HS-5 (cell line): ENCODE data around the gene CPA1.

Source experiments
- DNase-seq: peaks from one replicate; pipeline ENCODE4 v3.0.0-alpha.2; 2012; ENCODE audit warnings: low read depth

CPA1 gene

DNA sequence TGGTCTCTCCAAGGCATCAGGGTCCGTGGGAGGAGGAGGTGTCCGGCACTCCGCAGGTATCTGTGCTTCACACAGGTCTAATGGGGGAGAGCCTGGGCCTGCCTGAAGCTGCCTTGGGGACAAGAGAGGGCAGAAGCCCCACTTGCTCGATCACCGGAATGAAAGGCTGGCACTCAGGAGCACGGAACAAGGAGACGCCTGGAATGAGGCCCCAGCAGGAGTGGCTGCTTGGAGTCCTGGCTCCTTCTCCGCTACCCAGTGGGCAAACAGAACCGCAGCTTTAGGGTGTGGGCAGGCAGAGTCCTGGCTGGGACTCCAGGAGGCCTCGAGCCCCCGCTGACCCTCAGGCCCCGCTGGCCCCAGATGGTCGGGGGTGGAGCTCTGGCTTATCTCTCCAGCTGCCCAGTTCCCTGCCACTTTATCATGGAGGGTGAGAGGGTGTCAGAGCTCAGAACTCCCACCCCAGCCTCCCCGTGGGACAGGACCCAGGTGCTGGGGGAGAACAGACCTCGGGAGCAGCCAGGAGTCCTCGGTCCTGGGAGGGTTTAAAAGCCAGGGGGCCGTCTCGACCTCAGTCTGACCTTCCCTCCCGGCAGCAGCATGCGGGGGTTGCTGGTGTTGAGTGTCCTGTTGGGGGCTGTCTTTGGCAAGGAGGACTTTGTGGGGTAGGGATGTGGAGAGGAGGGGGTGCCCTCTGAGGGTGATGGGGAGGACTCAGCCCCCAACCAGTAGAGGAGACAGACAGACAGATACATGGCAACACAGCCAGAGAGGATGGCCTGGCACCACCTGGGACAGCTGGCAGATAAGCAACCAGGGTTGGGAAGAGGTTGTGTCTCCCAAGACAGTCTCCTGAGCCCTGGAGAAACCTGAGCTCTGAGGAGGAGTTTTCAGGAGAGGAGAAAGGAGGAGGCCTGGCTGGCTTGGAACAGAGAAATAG lies at the start of gene CPA1:
Gene CPA1, plus strand, starts transcription at position 574 of the 940 bp plus-strand sequence. Its CDS starts 27 bp downstream, at position 601.
- no peak for DNase-seq

DNA sequence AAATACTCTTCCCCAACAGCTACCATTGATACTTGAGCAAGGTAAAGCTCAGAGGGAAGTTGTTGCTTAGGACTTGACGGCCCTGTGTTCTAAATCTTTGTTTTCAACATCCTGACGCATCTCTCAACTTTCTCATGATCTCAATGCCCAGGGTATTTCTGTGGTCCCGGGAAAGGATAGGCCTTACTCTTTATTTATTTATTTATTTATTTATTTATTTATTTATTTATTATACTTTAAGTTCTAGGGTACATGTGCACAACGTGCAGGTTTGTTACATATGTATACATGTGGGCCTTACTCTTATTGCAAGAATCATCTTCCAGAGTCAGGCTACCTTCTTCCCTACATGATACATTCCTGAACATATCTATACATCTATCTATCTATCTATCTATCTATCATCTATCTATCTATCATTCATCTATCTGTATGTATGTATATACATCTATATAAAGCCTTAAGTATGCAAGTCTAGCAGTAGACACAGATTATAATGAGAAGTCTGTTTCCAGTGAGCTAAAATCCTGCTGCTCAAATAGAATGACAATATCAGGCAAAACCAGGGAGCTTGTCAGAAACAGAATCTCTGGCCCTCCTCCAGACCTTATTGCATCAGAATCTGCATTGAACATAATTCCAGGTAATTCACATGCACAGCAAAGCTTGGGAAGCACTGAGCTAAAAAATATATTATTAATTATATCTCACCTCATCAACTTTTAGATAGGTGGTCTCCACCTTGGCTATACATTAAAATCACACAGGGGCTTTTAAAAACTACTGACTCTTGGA lies 47.8 kb upstream of the CPA1 start:
- no peak for DNase-seq

DNA sequence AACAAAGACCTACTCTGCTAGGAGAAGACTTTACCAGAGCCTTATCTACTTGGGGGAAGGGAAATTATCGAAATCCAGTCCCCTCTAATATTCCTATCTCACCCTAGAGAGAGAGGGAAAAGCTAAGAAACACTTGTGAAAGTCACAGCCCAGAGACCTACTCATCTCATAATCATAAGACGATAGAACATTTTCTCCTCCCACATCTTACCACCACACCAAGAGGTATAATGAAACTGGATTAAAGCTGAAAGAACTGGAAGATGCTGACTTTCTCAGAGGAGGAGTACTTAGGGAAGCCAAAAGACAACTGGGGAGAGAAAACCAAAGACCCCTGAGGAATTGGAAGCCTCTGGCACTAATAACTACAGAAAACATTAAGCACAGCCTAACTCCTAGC lies 46.5 kb upstream of the CPA1 start:
- DNase-seq, result no peak

DNA sequence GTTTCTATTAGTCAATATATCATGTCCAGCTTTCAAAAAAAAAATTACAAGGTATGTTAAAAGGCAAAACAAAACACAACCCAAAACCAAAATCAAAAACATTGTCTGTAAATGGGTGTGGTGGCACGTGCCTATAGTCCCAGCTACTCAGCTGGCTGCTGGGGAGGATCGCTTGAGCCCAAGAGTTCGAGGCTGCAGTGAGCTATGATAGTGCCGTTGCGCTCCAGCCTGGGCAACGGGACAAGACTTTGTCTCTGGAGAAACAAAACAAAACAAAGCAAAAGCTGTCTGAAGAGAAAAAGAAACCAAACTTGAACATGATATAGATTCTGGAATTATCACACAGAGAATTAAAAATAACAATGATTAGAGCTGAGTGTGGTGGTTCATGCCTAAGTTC lies 46.0 kb upstream of the CPA1 start:
- DNase-seq, result no peak

DNA sequence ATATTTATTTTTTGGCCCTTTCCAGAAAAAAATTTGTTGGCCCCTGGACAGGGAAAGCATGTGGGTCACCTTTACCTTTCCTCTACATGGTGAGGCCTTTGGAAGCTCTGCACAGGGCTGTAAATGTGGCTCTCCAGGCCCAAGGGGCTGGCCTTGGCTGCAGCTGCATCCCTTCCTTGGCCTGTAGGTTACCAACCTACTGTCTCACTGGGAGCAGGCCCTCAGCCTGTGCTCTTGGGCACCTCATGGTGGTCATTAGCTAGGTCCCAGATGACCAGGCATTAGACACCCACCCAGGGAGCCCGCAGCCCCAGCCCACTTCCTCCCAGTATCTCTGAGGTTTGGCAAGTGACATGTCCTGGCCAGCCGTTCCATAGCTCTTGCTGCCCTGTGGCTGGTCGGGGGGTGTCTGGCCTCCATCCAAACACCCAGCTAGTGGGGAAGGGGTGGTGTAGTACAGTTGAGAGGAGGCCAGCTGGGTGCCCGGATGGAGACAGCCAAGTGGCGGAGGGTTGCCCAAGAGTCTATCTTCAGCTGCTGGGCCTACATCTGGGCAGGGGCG lies 42.8 kb upstream of the CPA1 start:
- no peak for DNase-seq

DNA sequence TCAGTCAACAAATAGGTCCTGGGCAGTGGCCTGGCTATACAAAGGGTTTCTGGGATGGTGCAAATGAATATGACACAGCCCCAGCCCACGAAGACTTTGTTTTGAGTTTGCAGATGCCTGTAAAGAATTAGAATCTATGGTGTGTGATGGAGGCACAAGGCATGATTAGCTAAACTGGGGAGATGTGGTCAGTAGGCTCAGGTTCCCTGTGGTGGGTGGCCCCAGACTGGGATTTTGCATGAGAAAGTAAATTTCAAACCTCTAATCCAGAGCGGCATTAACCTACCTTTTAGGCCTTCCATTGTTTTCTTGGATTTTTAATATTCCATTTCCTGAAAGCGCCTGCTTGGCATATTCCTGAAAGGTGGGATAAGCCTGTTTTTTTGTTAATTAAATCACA lies 42.1 kb upstream of the CPA1 start:
- DNase-seq, result no peak

DNA sequence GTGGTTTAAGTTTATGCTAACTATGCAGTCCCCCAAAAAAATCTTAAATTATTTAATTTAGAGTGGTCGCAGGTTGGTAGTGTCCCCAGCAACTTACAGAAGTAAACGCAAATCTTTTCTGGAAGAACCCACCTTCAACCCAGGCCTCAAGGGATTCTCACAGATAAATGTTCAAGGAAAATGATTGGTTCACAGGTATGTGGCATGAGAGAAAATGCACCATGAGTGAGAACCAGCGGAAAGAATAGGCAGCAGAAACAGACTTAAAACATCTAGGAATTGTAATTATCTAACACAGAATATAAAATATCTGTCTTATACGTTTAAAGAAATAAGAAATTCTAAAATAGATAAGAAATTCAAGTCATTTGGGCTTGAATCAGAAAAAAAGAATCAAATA lies 38.4 kb upstream of the CPA1 start:
- DNase-seq, result no peak

DNA sequence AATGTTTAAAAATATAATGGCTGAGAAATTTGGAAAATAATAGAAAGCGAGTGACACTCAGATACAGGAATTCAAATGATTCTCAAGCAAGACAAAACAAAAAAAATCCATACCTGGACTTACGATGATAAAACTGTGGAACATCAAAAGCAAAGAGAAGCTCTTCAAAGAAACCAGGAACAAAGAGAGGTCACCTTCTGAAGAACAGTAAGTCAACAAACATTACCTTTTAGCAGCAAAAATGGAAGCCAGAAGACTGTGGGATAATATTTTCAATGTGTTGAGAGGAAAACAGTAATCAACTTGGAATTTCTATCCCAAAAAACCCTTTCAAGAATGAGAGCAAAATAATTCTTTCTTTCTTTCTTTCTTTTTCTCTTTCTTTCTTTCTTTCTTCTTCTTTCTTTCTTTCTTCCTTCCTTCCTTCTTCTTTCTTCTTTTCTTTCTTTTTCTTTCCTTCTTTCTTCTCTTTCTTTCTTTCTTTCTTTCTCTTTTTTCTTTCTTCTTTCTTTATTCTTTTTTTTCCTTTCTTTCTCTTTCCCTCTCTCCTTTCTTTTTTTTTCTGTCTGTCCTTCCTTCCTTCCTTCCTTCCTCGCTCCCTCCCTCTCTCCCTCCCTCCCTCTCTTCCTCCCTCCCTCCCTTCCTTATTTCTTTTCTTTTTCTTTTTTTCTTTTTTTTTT lies 37.5 kb upstream of the CPA1 start:
- no peak for DNase-seq

DNA sequence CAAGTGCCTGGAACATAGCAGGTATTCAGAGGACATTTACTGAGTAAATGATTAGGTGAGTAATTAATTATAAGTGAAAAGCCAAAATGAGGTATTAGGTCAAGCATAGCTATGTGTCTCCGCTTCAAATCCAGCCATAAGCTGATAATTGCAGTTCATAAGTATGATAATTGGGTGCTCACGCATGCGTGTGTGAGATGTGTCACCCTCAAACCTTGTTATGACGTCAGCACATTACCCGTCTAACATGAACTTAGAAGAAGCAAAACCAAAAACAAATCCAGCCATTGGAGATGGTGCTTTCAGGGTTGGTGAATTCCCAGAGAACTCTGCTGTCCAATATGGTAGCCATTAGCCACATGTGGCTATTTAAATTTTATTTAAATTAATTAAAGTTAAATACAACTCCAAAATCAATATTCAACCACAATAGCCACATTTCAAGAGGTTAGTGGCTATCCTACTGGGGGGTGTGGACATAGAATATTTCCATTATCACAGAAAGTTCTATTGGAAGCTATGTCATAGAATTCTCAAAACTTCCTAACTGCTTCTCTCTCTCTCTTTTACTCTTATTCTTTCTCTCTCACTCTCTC lies 35.9 kb upstream of the CPA1 start, which contains the start of gene CPA5:
Gene CPA5, plus strand, starts transcription at position 546 of the 596 bp plus-strand sequence. CDS start 1,670 bp downstream, outside the sequence.
- DNase-seq, result no peak

DNA sequence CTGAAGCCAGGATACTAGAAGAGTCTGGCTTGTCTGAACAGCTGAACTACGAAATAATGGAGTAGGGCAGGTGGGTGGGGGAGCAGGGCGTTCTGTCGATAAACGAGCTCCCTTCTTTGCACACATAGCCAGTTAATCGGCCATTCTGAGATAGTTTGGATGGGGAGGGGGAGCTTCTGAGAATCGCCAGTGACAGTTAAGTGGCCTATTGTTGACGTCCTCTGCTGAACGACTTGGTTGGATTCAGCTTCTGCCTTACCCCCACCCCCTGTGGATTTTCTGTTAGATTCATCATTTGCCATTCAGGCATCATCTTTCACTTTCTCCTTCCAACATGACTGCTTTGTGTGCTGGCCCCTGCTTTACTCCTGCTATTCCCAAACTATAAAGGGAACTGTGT lies 35.2 kb upstream of the CPA1 start:
- no peak for DNase-seq

DNA sequence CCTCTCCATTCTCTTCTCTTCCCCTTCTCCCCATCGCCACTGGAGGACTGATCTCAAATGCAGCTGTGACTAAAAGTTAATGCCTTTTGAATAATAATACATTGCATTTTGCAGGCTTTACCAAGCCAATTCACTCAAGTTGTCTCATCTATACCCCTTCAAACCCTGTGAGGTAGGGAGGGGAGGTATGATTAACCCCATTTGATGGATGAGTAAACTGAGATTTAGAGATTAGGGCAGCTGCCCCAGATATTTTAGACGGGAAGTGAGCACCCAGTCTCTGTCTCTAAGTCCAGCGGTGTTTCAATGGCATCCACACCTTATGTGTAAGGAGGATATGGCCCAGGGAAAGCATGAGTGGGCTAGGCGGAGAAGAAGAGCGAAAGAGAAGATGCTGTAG lies 34.6 kb upstream of the CPA1 start:
- no peak for DNase-seq

DNA sequence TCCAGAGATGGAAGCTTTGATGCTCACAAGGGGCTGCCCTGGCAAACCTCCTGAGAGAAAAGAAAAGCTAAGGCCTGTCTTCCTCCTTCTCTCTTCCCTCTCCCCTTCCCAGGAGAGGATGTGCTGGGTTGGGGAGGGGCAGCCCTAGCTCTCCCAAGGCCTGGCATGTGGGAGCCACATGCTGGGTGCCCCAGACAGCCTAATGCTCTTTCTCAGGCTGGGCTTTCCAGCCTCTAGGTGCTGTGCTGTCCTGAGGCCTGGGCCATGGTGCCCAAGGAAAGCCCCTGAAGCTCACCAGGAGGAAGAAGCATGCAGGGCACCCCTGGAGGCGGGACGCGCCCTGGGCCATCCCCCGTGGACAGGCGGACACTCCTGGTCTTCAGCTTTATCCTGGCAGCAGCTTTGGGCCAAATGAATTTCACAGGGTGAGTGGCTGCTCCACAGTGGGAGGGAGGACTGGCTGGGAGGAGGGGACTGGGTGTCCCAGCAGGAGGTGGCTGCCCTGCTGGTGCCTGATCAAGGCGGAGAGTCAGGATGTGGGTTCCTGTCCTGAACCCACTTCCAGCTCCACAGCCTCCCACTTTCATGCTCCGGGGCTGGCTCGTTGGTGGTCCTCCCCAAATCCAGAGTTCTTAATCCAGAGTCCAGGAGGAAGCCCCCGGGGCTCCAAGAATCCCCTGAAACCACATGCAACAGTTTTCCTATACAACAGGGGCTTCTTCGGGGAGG lies 34.0 kb upstream of the CPA1 start:
- DNase-seq, result no peak

DNA sequence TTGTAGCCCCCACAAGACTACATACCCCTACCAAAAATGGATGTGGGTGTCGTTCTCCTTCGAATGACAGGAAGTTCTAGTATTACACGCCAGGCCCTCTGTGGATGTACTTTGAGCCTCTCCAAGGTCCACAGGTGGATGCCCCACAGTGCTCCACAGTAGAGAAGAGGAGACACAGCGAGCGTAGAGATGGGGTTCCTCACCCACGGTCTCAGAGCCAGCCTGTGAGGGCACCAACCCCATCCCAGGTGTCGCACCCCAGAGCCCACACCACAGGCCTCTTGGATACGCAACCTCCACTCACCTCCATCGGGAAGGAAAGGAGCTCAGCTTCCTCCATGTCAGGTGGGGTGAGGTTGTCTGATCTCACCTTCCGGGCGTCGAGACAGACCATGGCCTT lies 33.4 kb upstream of the CPA1 start:
- no peak for DNase-seq

DNA sequence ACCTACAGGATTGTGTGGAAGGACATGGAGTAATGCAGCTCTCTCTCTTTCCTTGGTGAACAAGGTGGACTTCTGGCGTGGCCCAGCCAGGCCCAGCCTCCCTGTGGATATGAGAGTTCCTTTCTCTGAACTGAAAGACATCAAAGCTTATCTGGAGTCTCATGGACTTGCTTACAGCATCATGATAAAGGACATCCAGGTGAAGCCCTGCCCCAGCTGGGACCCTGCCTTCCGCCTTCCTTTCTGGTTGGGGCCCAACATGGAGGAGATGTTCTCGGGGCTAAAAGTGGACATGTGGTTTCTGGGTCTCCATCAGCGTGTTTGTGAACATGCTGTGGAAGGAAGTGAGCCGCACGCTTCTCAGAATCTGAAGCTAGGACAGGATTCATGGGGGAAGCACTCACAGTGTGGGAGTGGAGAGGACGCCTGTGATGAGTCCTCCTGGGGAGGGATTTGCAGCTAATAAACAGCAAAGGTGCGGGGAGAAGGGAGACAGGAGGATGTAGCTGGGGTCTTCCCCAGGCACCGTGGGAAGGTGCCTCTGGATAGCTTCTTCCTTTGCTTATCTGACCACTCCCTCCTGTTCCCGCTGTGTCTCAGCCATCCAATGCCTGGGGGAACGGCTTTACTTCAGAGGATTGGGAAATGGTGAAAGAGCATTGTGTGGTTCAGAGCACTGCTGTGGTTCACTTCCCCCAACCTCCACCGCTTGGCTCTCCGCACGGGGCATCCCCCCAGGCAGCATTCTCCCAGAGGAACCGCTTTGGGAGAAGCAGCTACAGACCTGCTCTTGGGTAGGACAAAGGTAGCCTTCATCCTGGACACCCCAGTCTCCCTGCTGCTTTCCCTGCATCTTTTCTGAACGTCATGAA lies 30.1 kb upstream of the CPA1 start:
- DNase-seq, result no peak

DNA sequence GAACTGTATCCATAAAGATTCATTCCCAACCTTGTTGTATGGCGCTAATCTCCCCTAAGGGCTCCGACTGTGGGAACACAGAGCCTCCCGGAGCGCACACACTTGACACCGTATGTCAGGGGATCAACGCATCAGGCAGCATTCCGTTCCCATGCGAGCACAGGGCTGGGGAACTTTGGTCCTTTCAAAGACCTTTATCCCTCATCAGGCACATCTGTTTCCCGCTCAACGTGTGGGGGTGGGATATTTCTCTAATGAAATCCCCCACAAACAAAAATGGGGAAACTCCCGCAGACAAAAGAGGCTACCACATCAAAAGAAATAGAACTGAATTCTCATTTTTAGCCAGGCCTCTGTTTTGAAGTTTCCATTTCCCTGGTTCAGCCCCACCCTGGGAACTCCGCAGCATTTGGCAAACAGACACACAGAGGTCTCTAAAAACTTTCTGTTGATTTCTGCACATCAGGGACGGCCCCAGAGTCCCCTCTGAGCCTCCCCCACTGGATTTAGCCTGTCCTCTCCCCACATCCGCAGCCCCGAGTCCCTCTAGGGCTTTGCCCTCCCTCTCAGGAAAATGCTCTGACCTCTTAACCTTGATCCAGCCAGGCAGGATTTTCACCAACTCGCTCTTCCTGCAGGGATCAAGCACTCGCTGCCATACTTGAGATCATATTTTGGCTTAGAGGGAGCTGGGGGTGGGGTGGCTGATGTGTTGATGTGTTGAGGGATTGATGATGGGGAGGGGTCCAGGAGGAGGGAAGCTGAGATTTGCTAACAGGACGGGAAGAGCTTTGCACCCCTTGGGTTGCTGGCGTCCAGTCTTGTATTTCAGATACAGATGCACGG lies 29.1 kb upstream of the CPA1 start:
- no peak for DNase-seq

DNA sequence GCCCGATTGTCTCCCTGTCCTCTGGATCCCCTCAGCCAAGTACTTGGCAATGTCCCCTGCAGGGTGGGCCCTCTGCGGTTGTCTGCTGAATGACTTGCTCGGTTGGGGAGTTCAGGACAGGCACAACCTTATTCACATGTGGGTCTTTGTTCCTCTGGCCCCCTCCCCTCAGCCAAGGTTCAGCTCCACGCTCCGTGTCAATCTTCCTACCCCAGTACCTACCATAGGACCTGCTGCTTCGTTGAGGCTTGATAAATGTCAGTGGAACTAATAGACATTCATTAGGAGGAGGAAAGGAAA lies 28.6 kb upstream of the CPA1 start:
- DNase-seq, result no peak

DNA sequence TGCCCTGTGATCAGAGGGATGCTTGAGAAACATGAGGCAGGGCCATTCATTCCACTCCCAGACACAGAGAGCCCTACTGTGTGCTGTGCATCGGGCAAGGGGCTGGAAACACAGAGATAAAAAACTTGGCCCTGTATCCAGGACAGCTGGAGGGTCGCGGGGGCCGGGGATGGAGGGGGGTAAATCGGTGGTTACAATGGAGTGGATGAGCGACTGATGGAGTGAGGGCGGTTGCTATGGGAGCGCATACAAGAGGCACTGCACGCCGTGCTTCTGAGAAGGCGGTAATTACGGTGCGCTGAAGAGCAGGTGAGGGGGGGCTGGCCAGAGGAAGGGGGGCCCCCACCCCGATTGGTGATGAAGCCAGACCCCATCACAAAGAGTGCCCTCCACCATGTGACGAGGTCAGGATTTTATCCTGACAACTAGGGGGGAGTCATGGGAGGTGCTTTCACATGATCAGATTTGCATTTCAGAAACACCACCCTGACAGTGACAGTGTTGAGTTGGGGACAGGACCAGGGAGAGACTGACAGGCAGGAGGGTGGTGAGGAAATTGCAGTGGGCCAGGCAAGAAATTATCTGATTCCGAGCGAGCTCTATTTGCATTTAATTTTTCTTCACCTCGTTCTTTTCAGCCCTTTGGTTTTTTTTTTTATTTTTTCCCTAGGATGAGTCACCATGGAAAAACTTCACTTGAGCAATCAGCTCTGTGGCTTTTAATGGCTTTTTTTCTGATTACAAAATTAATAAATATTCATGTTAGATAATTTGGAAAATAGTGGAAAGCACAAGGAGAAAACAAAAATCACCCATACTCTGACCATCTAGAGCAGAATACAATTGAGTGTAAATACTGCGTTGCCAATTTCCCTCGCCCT lies 27.9 kb upstream of the CPA1 start:
- peak; percentile 45 for DNase-seq

DNA sequence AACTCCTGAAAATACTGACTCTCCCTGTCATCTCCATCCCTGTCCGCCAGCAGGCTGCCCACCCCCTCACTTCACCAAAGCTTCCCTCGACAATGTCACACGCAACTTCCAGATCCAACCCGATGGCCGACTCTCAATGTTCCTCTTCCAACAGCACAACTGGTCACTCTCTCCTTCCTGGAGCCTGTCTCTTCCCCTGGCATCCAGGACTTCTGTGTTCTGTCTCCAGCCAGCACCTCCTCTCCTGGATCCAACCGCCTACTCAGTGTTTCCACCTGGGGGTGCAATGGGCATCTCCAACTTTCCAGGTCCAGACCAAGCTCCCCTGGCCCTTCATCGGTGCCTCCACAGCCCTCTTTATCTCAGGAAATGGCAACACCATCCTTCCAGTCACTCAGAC lies 27.1 kb upstream of the CPA1 start:
- no peak for DNase-seq
